HEK293T (cell line): ENCODE results near the gene ADAMTS17.

ENCODE experiments used
- CTCF ChIA-PET: fragments of 350-600 bp; formaldehyde crosslinking; extraction: SDS; loops from one replicate; lab custom pipeline; 2021; ENCODE audit warnings: antibody characterized with exemption, inconsistent platforms; lab: Yijun Ruan, JAX
- POLR2A ChIA-PET: fragments of 350-600 bp; formaldehyde crosslinking; extraction: SDS; loops from one replicate; lab custom pipeline; 2020; ENCODE audit warnings: antibody characterized with exemption, inconsistent platforms; lab: Yijun Ruan, JAX
- DNase-seq: peaks from one replicate; pipeline ENCODE4 v3.0.0; 2012; ENCODE audit warnings: mixed read lengths; ENCODE audit errors: extremely low spot score
- ARNT ChIP-seq: fragments of 450-650 bp; IDR thresholded peaks from 2 replicates; pipeline ENCODE4 v1.6.1; 2017; ENCODE audit warnings: mild to moderate bottlenecking
- BHLHE40 ChIP-seq: fragments of 450-650 bp; IDR thresholded peaks from 2 replicates; pipeline ENCODE4 v1.6.1; 2016; ENCODE audit warnings: mild to moderate bottlenecking, moderate library complexity, borderline replicate concordance
- CTBP1 ChIP-seq: fragments of 450-650 bp; IDR thresholded peaks from 2 replicates; pipeline ENCODE4 v1.6.1; 2016; ENCODE audit warnings: borderline replicate concordance
- ELF4 ChIP-seq: fragments of 450-650 bp; IDR thresholded peaks from 2 replicates; pipeline ENCODE4 v1.6.1; 2017; ENCODE audit warnings: antibody characterized with exemption
- FOXA1 ChIP-seq: fragments of 450-650 bp; IDR thresholded peaks from 2 replicates; pipeline ENCODE4 v1.6.1; 2016; ENCODE audit warnings: mild to moderate bottlenecking
- FOXK2 ChIP-seq: fragments of 450-650 bp; IDR thresholded peaks from 2 replicates; pipeline ENCODE4 v1.6.1; 2016; ENCODE audit warnings: mild to moderate bottlenecking
- FOXM1 ChIP-seq: fragments of 450-650 bp; IDR thresholded peaks from 2 replicates; pipeline ENCODE4 v1.6.1; 2017; ENCODE audit warnings: mild to moderate bottlenecking, borderline replicate concordance
- HDGF ChIP-seq: fragments of 450-650 bp; IDR thresholded peaks from 2 replicates; pipeline ENCODE4 v1.6.1; 2017; ENCODE audit warnings: antibody characterized with exemption, borderline replicate concordance
- L3MBTL2 ChIP-seq: fragments of 450-650 bp; conservative IDR thresholded peaks from 2 replicates; pipeline ENCODE4 v1.6.1; 2016; ENCODE audit warnings: mild to moderate bottlenecking
- LEF1 ChIP-seq: fragments of 450-650 bp; IDR thresholded peaks from 2 replicates; pipeline ENCODE4 v1.6.1; 2017; ENCODE audit warnings: mild to moderate bottlenecking, borderline replicate concordance
- NFRKB ChIP-seq: fragments of 450-650 bp; IDR thresholded peaks from 2 replicates; pipeline ENCODE4 v1.6.1; 2016; ENCODE audit warnings: mild to moderate bottlenecking, moderate library complexity
- PKNOX1 ChIP-seq: fragments of 450-650 bp; IDR thresholded peaks from 2 replicates; pipeline ENCODE4 v1.6.1; 2016
- SP1 ChIP-seq: fragments of 450-650 bp; IDR thresholded peaks from 2 replicates; pipeline ENCODE4 v1.6.1; 2017
- SUZ12 ChIP-seq: fragments of 450-650 bp; IDR thresholded peaks from 2 replicates; pipeline ENCODE4 v1.6.1; 2016; ENCODE audit warnings: mild to moderate bottlenecking
- TARDBP ChIP-seq: fragments of 450-650 bp; IDR thresholded peaks from 2 replicates; pipeline ENCODE4 v1.6.1; 2016
- ZNF384 ChIP-seq: fragments of 450-650 bp; IDR thresholded peaks from 2 replicates; pipeline ENCODE4 v1.6.1; 2016

ADAMTS17 gene

GRCh38 chr15:100229181-100230163 lies 112.3 kb downstream of the ADAMTS17 start:
- TF ChIP-seq FOXM1, result no peak
- TF ChIP-seq HDGF, result no peak
- no peak for TF ChIP-seq SP1
- no peak for TF ChIP-seq SUZ12
- no peak for TF ChIP-seq PKNOX1
- no peak for TF ChIP-seq NFRKB
- TF ChIP-seq ZNF384, result no peak
- TF ChIP-seq TARDBP, result no peak
- TF ChIP-seq ELF4, result no peak
- no peak for TF ChIP-seq FOXA1
- TF ChIP-seq LEF1, result no peak
- TF ChIP-seq BHLHE40, result no peak
- no peak for TF ChIP-seq FOXK2
- TF ChIP-seq CTBP1, result no peak
- CTCF ChIA-PET, result no interaction called here
- POLR2A ChIA-PET, result no interaction called here
- DNase-seq, result no peak

- ChIA-PET POLR2A (no interaction called here), CTCF (no interaction called here)
- TF ChIP-seq L3MBTL2, result no peak
- no peak for TF ChIP-seq HDGF
- DNase-seq, result no peak
Observed at GRCh38 chr15:100227781-100228180, 114.0 kb downstream of the ADAMTS17 start.

- DNase-seq, result no peak
- CTCF ChIA-PET, result no interaction called here
- TF ChIP-seq ARNT, result no peak
- no peak for TF ChIP-seq ZNF384
- TF ChIP-seq SUZ12, result no peak
- no peak for TF ChIP-seq L3MBTL2
- no peak for TF ChIP-seq PKNOX1
- no peak for TF ChIP-seq HDGF
- TF ChIP-seq FOXK2, result no peak
- no peak for TF ChIP-seq BHLHE40
- no peak for TF ChIP-seq FOXM1
- no peak for TF ChIP-seq ELF4
- TF ChIP-seq FOXA1, result no peak
- no peak for TF ChIP-seq NFRKB
- no peak for TF ChIP-seq LEF1
- TF ChIP-seq CTBP1, result no peak
- TF ChIP-seq SP1, result no peak
- no peak for TF ChIP-seq TARDBP
- POLR2A ChIA-PET, result no interaction called here
Observed at GRCh38 chr15:100226107-100226506, 115.7 kb downstream of the ADAMTS17 start.

GRCh38 chr15:100224206-100225185 lies 117.3 kb downstream of the ADAMTS17 start:
- TF ChIP-seq ZNF384, result no peak

GRCh38 chr15:100222349-100222715 lies 119.4 kb downstream of the ADAMTS17 start:
- DNase-seq, result no peak
- TF ChIP-seq ZNF384 (no peak), CTBP1 (no peak), SUZ12 (no peak), ELF4 (no peak)
- CTCF ChIA-PET, result no interaction called here
- POLR2A ChIA-PET, result no interaction called here

More at GRCh38 chr15:100224206-100225185, 117.3 kb downstream of the ADAMTS17 start:
- ChIA-PET POLR2A (no interaction called here), CTCF (no interaction called here)
- no peak for DNase-seq

- ChIA-PET POLR2A (no interaction called here), CTCF (no interaction called here)
- no peak for TF ChIP-seq CTBP1
- TF ChIP-seq PKNOX1, result no peak
- TF ChIP-seq BHLHE40, result no peak
- TF ChIP-seq NFRKB, result no peak
- no peak for TF ChIP-seq SUZ12
- no peak for TF ChIP-seq L3MBTL2
- TF ChIP-seq HDGF, result no peak
- no peak for TF ChIP-seq TARDBP
- no peak for TF ChIP-seq SP1
- TF ChIP-seq ZNF384, result no peak
- TF ChIP-seq FOXA1, result no peak
- TF ChIP-seq LEF1, result no peak
- no peak for TF ChIP-seq ELF4
- TF ChIP-seq FOXM1, result no peak
- no peak for TF ChIP-seq FOXK2
- DNase-seq, result no peak
Observed at GRCh38 chr15:100221471-100222348, 120.1 kb downstream of the ADAMTS17 start.
